BJ (cell line): ENCODE results near the gene DDAH1. TPM values are rescaled to one million over a fixed set of nuclear protein-coding genes. Genes with fewer than 3 reads are reported as not detected.

ENCODE experiments used
- CTCF ChIA-PET: fragments of 350-600 bp; formaldehyde crosslinking; extraction: SDS; loops from one replicate; lab custom pipeline; 2021; ENCODE audit warnings: antibody characterized with exemption, inconsistent platforms; lab: Yijun Ruan, JAX
- POLR2A ChIA-PET: fragments of 300-600 bp; sonication (Branson Sonifier 250); formaldehyde crosslinking; extraction: SDS; loops from one replicate; lab custom pipeline; 2021; ENCODE audit warnings: antibody characterized with exemption; lab: Charles Lee
- DNase-seq: peaks from one replicate; pipeline ENCODE4 v3.0.0-alpha.2; 2011; ENCODE audit warnings: low read depth
- H3K27me3 ChIP-seq: 2 replicates; pipeline ENCODE4 v1.6.0; 2011; ENCODE audit warnings: low read length; ENCODE audit not compliant: control insufficient read depth, insufficient read depth
- H3K36me3 ChIP-seq: 2 replicates; pipeline ENCODE4 v1.5.1; 2011; ENCODE audit warnings: low read length; ENCODE audit not compliant: control insufficient read depth, insufficient read depth
- H3K4me3 ChIP-seq: 2 replicates; pipeline ENCODE4 v1.5.1; 2011; ENCODE audit warnings: low read depth, mild to moderate bottlenecking, control low read depth, low read length
- polyA plus RNA-seq: library from polyadenylated mRNA; depleted of rRNA; stranded (reverse); fragments of >200 nt; gene quantifications from 2 replicates; pipeline ENCODE4 v1.2.3, GENCODE V29; 2011
- TF ChIP-seq, protein P1 (sequence below): IDR thresholded peaks from 2 replicates; pipeline ENCODE4 v1.5.1; 2011; ENCODE audit warnings: low read depth, mild to moderate bottlenecking, control low read depth, inconsistent platforms, low read length, moderate library complexity; ENCODE audit not compliant: insufficient read depth

The DDAH1 gene
- polyA plus RNA-seq, 1 experiment, result 244 TPM

DNA sequence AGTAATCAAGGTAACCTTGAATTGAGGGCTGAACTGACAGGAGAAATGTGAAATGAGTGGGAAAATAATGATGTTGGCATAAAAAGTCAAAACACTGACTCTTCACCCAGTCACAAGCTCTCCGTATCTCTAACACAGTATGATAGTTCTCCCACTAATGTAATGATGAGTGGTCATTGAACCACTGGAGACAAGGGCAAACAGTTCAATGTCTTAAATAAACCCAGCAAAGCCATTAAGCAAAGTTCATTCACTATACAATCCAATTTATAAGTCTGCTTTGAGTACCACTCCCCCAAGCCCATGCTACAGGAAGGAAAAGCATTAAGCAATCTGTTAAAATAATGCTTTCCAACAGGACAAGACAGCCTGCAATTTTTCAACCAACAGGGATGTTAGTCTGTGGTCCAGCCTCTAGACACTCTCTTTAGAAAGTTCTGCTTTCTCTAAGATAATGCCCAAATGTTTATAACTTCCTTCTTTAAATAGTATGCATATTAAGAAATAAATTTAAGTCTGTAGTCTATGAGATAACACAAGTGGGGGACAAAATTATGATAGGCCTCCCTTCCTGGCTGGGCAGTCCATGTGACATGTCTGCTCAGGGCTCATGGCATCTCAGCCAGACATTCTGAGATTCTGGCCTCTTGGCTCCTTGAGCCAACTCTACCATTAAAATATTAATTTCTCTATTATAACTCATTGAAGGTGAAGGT lies 25.5 kb upstream of the DDAH1 start:
- ChIA-PET POLR2A (no interaction called here), CTCF (interaction anchor here (1.5 kb wide), 1 partner anchor 11 kb away, joined by 3 read pairs; no protein-coding TSS in a partner anchor)
- TF ChIP-seq, protein P1, sequence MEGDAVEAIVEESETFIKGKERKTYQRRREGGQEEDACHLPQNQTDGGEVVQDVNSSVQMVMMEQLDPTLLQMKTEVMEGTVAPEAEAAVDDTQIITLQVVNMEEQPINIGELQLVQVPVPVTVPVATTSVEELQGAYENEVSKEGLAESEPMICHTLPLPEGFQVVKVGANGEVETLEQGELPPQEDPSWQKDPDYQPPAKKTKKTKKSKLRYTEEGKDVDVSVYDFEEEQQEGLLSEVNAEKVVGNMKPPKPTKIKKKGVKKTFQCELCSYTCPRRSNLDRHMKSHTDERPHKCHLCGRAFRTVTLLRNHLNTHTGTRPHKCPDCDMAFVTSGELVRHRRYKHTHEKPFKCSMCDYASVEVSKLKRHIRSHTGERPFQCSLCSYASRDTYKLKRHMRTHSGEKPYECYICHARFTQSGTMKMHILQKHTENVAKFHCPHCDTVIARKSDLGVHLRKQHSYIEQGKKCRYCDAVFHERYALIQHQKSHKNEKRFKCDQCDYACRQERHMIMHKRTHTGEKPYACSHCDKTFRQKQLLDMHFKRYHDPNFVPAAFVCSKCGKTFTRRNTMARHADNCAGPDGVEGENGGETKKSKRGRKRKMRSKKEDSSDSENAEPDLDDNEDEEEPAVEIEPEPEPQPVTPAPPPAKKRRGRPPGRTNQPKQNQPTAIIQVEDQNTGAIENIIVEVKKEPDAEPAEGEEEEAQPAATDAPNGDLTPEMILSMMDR, result no peak
- no peak for DNase-seq
- no peak overlapping the region for H3K4me3 ChIP-seq
- H3K36me3 ChIP-seq, result peaks cover 8% of the 10 kb centered on the region
- H3K27me3 ChIP-seq, result no peaks in the 10 kb centered on the region

DNA sequence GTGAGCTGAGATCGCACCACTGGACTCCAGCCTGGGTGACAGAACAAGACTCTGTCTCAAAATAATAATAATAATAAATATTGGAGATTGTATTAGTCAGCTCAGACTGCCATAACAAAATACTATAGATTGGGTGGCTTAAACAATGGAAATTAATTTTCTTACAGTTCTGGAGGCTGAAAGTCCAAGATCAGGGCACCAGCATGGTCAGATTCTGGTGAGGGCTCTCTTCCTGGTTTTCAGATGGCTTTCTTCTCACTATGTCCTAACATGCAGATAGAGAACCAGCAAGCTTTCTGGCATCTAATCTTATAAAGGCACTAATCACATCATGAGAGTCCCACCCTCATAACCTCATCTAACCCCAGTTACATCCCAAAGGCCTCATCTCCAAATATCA lies 23.2 kb upstream of the DDAH1 start:
- POLR2A ChIA-PET, result no interaction called here
- TF ChIP-seq, protein P1, result no peak
- CTCF ChIA-PET, result no interaction called here
- Histone ChIP-seq H3K36me3 (peaks cover 5% of the 10 kb centered on the region), H3K4me3 (no peak overlapping the region), H3K27me3 (no peaks in the 10 kb centered on the region)
- no peak for DNase-seq

DNA sequence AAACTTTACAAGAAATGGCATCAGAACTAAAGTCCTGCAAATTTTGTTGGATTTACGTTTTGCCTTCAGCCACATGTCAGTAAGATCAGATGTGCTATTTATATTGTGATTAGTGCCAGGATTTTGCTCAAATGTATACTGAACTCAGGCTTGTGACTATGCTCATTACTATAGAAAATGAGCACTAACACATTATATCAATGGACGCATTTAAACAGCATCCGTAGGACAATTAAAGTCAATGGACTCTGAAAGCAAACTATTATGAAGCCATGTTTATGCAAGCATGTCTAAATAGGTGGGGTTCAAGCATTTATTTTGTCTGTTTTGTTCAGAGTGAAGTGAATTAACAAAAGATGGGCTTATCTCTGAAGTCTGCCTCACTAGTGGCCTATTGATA lies 20.6 kb upstream of the DDAH1 start:
- Histone ChIP-seq H3K36me3 (peaks cover 5% of the 10 kb centered on the region), H3K4me3 (no peak overlapping the region), H3K27me3 (no peaks in the 10 kb centered on the region)
- ChIA-PET POLR2A (no interaction called here), CTCF (interaction anchor here (0.6 to 1.1 kb wide), 3 partner anchors 9 to 91 kb away, joined by 3 to 4 read pairs (median 3); no protein-coding TSS in a partner anchor)
- TF ChIP-seq, protein P1, result no peak
- DNase-seq, result no peak

DNA sequence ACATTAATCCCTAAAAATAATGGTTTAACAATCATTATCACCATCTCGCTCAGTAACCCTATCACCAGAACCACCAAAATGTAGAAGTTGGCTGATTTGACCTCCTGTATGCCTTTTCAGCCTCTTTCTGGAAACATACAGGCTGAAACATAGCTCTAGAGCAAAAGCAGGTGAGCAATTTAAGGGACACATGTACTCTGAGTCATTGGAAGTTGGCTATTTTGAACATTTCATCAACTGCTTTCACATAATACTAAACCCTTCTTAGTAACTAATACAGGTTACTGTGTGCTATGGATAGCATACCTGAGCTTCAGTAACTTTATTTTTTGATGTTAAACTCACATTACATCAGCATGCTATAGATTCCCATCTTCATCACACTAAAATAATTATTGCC lies 19.8 kb upstream of the DDAH1 start:
- TF ChIP-seq, protein P1, result no peak
- Histone ChIP-seq H3K4me3 (no peak overlapping the region), H3K36me3 (peaks cover 4% of the 10 kb centered on the region), H3K27me3 (no peaks in the 10 kb centered on the region)
- DNase-seq, result no peak
- ChIA-PET CTCF (interaction anchor here (0.7 to 1.1 kb wide), 3 partner anchors 11 to 92 kb away, joined by 3 to 4 read pairs (median 3); no protein-coding TSS in a partner anchor), POLR2A (no interaction called here)

DNA sequence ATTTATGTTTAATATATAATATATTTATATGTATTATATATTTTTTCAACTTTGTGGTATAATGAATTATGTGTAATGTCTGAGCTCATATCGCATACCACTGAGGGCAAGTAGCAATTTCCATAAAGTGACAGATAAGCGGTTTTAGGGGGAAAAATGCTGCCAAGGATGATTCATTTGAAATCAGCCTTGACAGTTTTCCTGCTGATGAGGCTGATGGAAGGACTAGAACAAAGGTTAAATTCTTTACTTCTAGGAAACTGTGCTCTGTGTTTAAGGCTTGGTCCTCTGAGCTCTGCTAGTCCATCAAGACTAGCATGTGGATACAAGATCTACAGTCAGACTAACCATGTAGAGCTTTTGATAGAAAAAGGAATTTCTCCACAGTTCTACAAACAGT lies 19.3 kb upstream of the DDAH1 start:
- CTCF ChIA-PET, result interaction anchor here (0.7 to 1.8 kb wide), 5 partner anchors 10 to 92 kb away, joined by 3 to 8 read pairs (median 3); no protein-coding TSS in a partner anchor
- Histone ChIP-seq H3K27me3 (no peaks in the 10 kb centered on the region), H3K4me3 (no peak overlapping the region), H3K36me3 (peaks cover 4% of the 10 kb centered on the region)
- DNase-seq, result no peak
- POLR2A ChIA-PET, result no interaction called here
- TF ChIP-seq, protein P1, result no peak
